Gastrocnemius medialis (tissue), 4 donors: ENCODE results near the gene MMP25. TPM values are rescaled to one million over a fixed set of nuclear protein-coding genes. Genes with fewer than 3 reads are reported as not detected.

Source experiments
- ATAC-seq, 2 donors: fragments of 150-250 bp; one replicate each; pipeline ENCODE4 v1.9.1; 2016
- DNase-seq, 2 donors: peaks; one replicate each; pipeline ENCODE4 v3.0.0-alpha.2; 2019
- H3K27ac ChIP-seq, 4 donors: fragments of 200-600 bp; sonication (generic); 1 replicate in 1 of 4; 2 replicates in 3 of 4; pipeline ENCODE4 v1.5.1; 2016 to 2018; ENCODE audit warnings: mild to moderate bottlenecking in 2 of 4, moderate library complexity in 1 of 4
- H3K27me3 ChIP-seq, 3 donors: fragments of 200-600 bp; sonication (generic) in 2 of 3; 1 replicate in 1 of 3; 2 replicates in 2 of 3; pipeline versions ENCODE4 v1.5.1 to v1.6.0; 2016 to 2019; ENCODE audit warnings: mild to moderate bottlenecking in 1 of 3, moderate library complexity in 1 of 3
- H3K36me3 ChIP-seq, 2 donors: fragments of 200-600 bp; sonication (generic) in 1 of 2; one replicate each; pipeline ENCODE4 v1.5.1; 2017 to 2018
- H3K4me1 ChIP-seq, 2 donors: fragments of 200-600 bp; sonication (generic) in 1 of 2; one replicate each; pipeline ENCODE4 v1.5.1; 2016 to 2017; ENCODE audit warnings: mild to moderate bottlenecking in 2 of 2
- H3K4me3 ChIP-seq, 4 donors: fragments of 200-600 bp; sonication (generic) in 3 of 4; 1 replicate in 1 of 4; 2 replicates in 3 of 4; pipeline ENCODE4 v1.5.1; 2016 to 2019; ENCODE audit warnings: mild to moderate bottlenecking in 2 of 4
- H3K9me3 ChIP-seq, 3 donors: fragments of 200-600 bp; sonication (generic) in 2 of 3; 1 replicate in 1 of 3; 2 replicates in 2 of 3; pipeline ENCODE4 v1.5.1; 2016 to 2019
- CTCF ChIP-seq, 5 experiments: fragments of 450-650 bp in 3 of 5; fragments of 200-600 bp in 2 of 5; sonication (generic) in 2 of 5; IDR thresholded peaks in 4 of 5; conservative IDR thresholded peaks in 1 of 5; 1 replicate in 4 of 5; 2 replicates in 1 of 5; pipeline ENCODE4 v1.5.1; 2016 to 2019; ENCODE audit warnings: antibody characterized with exemption in 5 of 5, mild to moderate bottlenecking in 3 of 5, moderate library complexity in 3 of 5
- POLR2A ChIP-seq, 2 donors: fragments of 450-650 bp; IDR thresholded peaks; one replicate each; pipeline ENCODE4 v1.6.1; 2017; ENCODE audit warnings: antibody characterized with exemption in 2 of 2, mild to moderate bottlenecking in 2 of 2, moderate library complexity in 2 of 2
- in situ Hi-C, 4 donors: fragments of 200-750 bp; cut with MboI; loops; one replicate each; pipeline versions ENCODE4 v1.15.0 to v1.8.0; 2017; ENCODE audit warnings: low sequenced_read_pairs in 4 of 4
- intact Hi-C: fragments of 100-400 bp; cut with DNase I; formaldehyde crosslinking; loops from one replicate; pipeline ENCODE4 v1.15.1; 2023; ENCODE audit warnings: low total_unique reads
- total RNA-seq, 4 donors: library from RNA; depleted of rRNA; stranded (reverse); fragments of >200 nt; gene quantifications; one replicate each; pipeline versions ENCODE4 v1.1.0 to v1.2.3, GENCODE V29; 2016

MMP25 gene
- total RNA-seq, 4 donors from 2014 or later, result 0.15 to 0.75 (median 0.58) TPM; not detected in 1

GRCh38 chr16:3094289-3095027, 48.1 kb downstream of the MMP25 start:
- Histone ChIP-seq H3K9me3 (no peaks in the 10 kb centered on the region), H3K4me3 (no peak overlapping the region), H3K36me3 (no peaks in the 10 kb centered on the region), H3K4me1 (peaks cover 0 to under 1% of the 10 kb centered on the region in 2 donors), H3K27me3 (peaks cover 0 to 8% (median 6%) of the 10 kb centered on the region in 3 donors), H3K27ac (no peak overlapping the region)
- intact Hi-C loops, result no loop called here
- in situ Hi-C loops, result no loop called here
- DNase-seq (no peak), ATAC-seq (no peak)
- TF ChIP-seq POLR2A (IDR thresholded peaks at IDR 0.05), result no peak
- peak in 4 of 5 experiments; percentile 17 to 51 (median 29) for TF ChIP-seq CTCF (IDR thresholded peaks at IDR 0.05 in 4 of 5, conservative IDR thresholded peaks at IDR 0.05 in 1 of 5)

GRCh38 chr16:3095869-3096268, 49.5 kb downstream of the MMP25 start:
- Histone ChIP-seq H3K9me3 (no peaks in the 10 kb centered on the region), H3K36me3 (no peaks in the 10 kb centered on the region), H3K27ac (no peak overlapping the region), H3K27me3 (peaks cover 0 to 8% (median 6%) of the 10 kb centered on the region in 3 donors), H3K4me3 (no peak overlapping the region), H3K4me1 (peaks cover 5 to 11% of the 10 kb centered on the region in 2 donors)
- ATAC-seq (no peak), DNase-seq (no peak)
- in situ Hi-C loops (no loop called here), intact Hi-C loops (no loop called here)
- TF ChIP-seq CTCF (IDR thresholded peaks at IDR 0.05 in 4 of 5, conservative IDR thresholded peaks at IDR 0.05 in 1 of 5), result peak in 1 of 5 experiments; percentile 29
- no peak for TF ChIP-seq POLR2A (IDR thresholded peaks at IDR 0.05)

GRCh38 chr16:3096362-3096761, 50.0 kb downstream of the MMP25 start:
- Histone ChIP-seq H3K4me1 (peaks cover 10 to 11% of the 10 kb centered on the region in 2 donors), H3K36me3 (no peaks in the 10 kb centered on the region), H3K4me3 (no peak overlapping the region), H3K9me3 (no peaks in the 10 kb centered on the region), H3K27me3 (peaks cover 0 to 8% (median 6%) of the 10 kb centered on the region in 3 donors), H3K27ac (no peak overlapping the region)
- ATAC-seq (no peak), DNase-seq (no peak)
- intact Hi-C loops (no loop called here), in situ Hi-C loops (no loop called here)
- TF ChIP-seq CTCF (IDR thresholded peaks at IDR 0.05 in 4 of 5, conservative IDR thresholded peaks at IDR 0.05 in 1 of 5) (no peak), POLR2A (IDR thresholded peaks at IDR 0.05) (no peak)

GRCh38 chr16:3097266-3097665, 50.9 kb downstream of the MMP25 start:
- intact Hi-C loops, result no loop called here
- peaks cover 0 to 6% (median 5%) of the 10 kb centered on the region in 3 donors for H3K27me3 ChIP-seq
- H3K4me1 ChIP-seq, result peaks cover 11% of the 10 kb centered on the region in 2 donors
- no peak for DNase-seq
- TF ChIP-seq POLR2A (IDR thresholded peaks at IDR 0.05) (no peak), CTCF (IDR thresholded peaks at IDR 0.05 in 4 of 5, conservative IDR thresholded peaks at IDR 0.05 in 1 of 5) (no peak)
- no peaks in the 10 kb centered on the region for H3K36me3 ChIP-seq
- no peak overlapping the region for H3K27ac ChIP-seq
- in situ Hi-C loops, result no loop called here
- ATAC-seq, result no peak
- H3K9me3 ChIP-seq, result no peaks in the 10 kb centered on the region
- no peak overlapping the region for H3K4me3 ChIP-seq
